BLaER1 (cell line): ENCODE results near the gene PLCB4.
"Not testable (repeated sequence)": the region's sequence is repeated elsewhere in the genome, so short reads cannot be mapped to it uniquely, and the experiment has no call there.

ENCODE experiments used
- H3K27ac ChIP-seq: shearing (Covaris generic); formaldehyde crosslinking; 2 replicates; pipeline ENCODE4 v1.8.1; 2022
- H3K27me3 ChIP-seq: shearing (Covaris generic); formaldehyde crosslinking; 2 replicates; pipeline ENCODE4 v1.8.1; 2022
- H3K36me3 ChIP-seq: shearing (Covaris generic); formaldehyde crosslinking; 2 replicates; pipeline ENCODE4 v1.8.1; 2022
- H3K4me1 ChIP-seq: shearing (Covaris generic); formaldehyde crosslinking; 2 replicates; pipeline ENCODE4 v1.8.1; 2022
- H3K4me2 ChIP-seq: shearing (Covaris generic); formaldehyde crosslinking; 2 replicates; pipeline ENCODE4 v1.8.1; 2022
- H3K4me3 ChIP-seq: shearing (Covaris generic); formaldehyde crosslinking; 2 replicates; pipeline ENCODE4 v1.8.1; 2022
- H3K9ac ChIP-seq: shearing (Covaris generic); formaldehyde crosslinking; 2 replicates; pipeline ENCODE4 v1.8.1; 2022
- H3K9me3 ChIP-seq: shearing (Covaris generic); formaldehyde crosslinking; 2 replicates; pipeline ENCODE4 v1.8.1; 2022
- H4K20me1 ChIP-seq: shearing (Covaris generic); formaldehyde crosslinking; 2 replicates; pipeline ENCODE4 v1.8.1; 2022
- Cebpa-rat ChIP-seq: shearing (Covaris generic); IDR thresholded peaks from 2 replicates; pipeline ENCODE4 v1.8.1; 2022

PLCB4 gene

DNA sequence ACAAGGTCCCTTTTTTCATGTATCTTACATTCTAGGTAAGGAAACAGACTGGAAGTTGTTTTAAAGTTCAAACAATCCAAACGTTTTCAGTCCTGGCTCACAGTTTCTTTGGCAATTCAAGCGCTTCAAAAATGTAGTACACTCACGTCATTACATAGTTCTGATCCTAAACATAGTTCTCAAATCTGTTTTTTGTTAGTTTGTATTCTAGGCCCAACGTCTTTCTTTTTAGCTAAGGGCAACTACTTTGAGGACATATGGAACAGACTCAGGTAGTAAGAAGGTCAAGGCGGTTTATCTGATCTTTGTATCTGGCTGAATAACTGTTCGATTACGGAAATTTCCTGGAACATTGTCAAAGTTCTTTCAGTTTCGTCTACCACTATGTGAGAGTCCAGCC, 36.9 kb upstream of the PLCB4 start:
- Histone ChIP-seq H3K27ac (no peak overlapping the region), H3K4me1 (no peaks in the 10 kb centered on the region), H3K36me3 (no peaks in the 10 kb centered on the region), H3K4me3 (no peak overlapping the region), H3K9me3 (no peaks in the 10 kb centered on the region), H4K20me1 (no peaks in the 10 kb centered on the region), H3K27me3 (no peaks in the 10 kb centered on the region), H3K4me2 (no peak overlapping the region), H3K9ac (no peak overlapping the region)
- TF ChIP-seq Cebpa-rat: no peak

DNA sequence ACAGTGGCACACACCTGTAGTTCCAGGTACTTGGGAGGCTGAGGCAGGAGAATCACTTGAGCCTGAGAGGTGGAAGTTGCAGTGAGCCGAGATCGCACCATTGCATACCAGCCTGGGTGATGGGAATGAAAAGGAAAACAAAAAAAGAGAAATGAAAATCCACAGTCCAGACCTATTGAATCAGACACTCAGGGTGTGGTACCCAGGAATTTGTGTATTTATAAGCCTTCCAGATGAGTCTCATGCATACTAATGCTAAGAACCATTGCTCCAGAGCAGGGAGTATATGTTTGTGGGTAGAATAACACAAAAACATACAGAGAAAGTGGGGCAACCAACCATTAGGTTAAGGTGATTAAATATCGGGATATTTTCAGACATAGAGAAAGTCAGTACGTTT, 36.1 kb upstream of the PLCB4 start:
- Histone ChIP-seq H3K4me3 (no peak overlapping the region), H3K27me3 (no peaks in the 10 kb centered on the region), H3K4me2 (no peak overlapping the region), H3K27ac (no peak overlapping the region), H4K20me1 (no peaks in the 10 kb centered on the region), H3K9ac (no peak overlapping the region), H3K4me1 (no peaks in the 10 kb centered on the region), H3K36me3 (no peaks in the 10 kb centered on the region), H3K9me3 (no peaks in the 10 kb centered on the region)
- no peak for TF ChIP-seq Cebpa-rat

DNA sequence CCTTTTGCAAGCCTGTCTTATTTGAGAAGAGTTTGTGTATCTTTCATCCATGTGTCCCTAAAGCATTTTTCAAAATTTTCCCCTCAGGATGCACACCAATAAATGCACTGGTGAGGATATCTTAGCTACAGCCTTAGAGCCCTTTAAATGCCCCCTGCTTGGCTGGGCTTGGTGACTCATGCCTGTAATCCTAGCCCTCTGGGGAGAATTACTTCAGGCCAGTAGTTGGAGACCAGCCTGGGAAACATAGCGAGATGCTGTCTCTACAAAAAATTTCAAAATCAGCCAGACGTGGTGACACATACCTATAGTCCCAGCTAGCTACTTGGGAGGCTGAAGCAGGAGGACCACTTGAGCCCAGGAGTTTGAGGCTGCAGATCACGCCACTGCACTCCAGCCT, 33.8 kb upstream of the PLCB4 start:
- Histone ChIP-seq H3K4me1 (no peaks in the 10 kb centered on the region), H3K4me2 (no peak overlapping the region), H3K9me3 (no peaks in the 10 kb centered on the region), H3K27me3 (no peaks in the 10 kb centered on the region), H3K4me3 (no peak overlapping the region), H4K20me1 (no peaks in the 10 kb centered on the region), H3K36me3 (no peaks in the 10 kb centered on the region), H3K27ac (no peak overlapping the region), H3K9ac (no peak overlapping the region)
- TF ChIP-seq Cebpa-rat: no peak

DNA sequence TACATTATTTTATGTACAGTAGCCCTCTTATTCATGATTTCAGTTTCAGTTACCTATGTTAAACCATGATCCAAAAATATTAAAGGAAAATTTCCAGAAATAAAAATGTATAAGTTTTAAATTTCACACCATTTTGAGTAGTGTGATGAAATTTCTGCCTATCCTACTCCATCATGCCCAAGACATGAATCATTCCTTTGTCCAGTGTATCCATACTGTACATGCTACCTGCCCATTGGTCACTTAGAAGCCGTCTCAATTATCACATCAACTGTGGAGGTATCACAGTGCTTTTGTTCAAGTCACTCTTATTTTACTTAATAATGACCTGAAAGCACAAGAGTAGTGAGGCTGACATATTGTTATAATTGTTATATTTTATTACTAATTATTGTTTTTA, 32.3 kb upstream of the PLCB4 start:
- no peaks in the 10 kb centered on the region for H3K36me3 ChIP-seq
- H3K4me1 ChIP-seq: no peaks in the 10 kb centered on the region
- H3K9me3 ChIP-seq: no peaks in the 10 kb centered on the region
- no peak overlapping the region for H3K4me3 ChIP-seq
- H3K4me2 ChIP-seq: no peak overlapping the region
- no peak overlapping the region for H3K9ac ChIP-seq
- no peak for TF ChIP-seq Cebpa-rat
- H3K27me3 ChIP-seq: no peaks in the 10 kb centered on the region
- no peaks in the 10 kb centered on the region for H4K20me1 ChIP-seq
- H3K27ac ChIP-seq: no peak overlapping the region

DNA sequence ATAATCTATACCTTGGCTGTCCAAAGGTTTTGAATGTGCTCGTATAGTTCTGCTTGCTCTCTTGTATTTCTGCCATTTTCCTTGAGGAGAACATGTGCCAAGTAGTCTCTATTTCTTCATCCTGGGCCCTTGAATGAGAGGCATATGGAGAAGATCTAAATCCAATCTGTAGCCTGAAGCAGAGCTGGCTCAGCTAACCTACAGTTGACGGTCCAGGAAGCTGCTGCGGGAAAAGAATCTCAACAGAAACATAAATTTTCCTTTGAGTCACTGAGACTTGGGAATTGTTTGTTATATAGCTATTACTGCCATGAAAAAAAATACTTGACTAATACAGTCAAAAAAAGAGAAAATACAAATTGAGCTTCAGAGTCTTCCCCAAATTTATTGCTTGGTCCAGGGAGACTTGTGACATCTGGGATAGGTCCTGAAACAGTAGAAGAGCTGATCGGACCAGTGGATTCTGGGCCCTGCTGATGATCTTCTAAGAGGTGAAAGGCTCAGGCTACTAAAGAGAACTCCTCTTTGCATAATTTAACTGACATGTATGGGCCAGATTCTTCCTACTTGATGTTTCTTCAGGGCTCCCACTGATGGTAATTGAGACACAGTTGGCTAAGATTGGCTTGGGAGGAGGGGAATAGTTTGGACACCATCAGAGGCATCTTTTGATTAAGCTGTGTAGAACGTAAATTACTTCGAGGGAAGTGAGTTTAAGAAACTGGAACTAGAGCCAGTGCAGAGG, 29.9 kb upstream of the PLCB4 start:
- no peak overlapping the region for H3K4me3 ChIP-seq
- H3K9ac ChIP-seq: no peak overlapping the region
- no peak overlapping the region for H3K4me2 ChIP-seq
- no peaks in the 10 kb centered on the region for H3K27me3 ChIP-seq
- H3K9me3 ChIP-seq: no peaks in the 10 kb centered on the region
- no peaks in the 10 kb centered on the region for H3K36me3 ChIP-seq
- H4K20me1 ChIP-seq: no peaks in the 10 kb centered on the region
- H3K4me1 ChIP-seq: no peaks in the 10 kb centered on the region
- H3K27ac ChIP-seq: no peak overlapping the region
- TF ChIP-seq Cebpa-rat: no peak

DNA sequence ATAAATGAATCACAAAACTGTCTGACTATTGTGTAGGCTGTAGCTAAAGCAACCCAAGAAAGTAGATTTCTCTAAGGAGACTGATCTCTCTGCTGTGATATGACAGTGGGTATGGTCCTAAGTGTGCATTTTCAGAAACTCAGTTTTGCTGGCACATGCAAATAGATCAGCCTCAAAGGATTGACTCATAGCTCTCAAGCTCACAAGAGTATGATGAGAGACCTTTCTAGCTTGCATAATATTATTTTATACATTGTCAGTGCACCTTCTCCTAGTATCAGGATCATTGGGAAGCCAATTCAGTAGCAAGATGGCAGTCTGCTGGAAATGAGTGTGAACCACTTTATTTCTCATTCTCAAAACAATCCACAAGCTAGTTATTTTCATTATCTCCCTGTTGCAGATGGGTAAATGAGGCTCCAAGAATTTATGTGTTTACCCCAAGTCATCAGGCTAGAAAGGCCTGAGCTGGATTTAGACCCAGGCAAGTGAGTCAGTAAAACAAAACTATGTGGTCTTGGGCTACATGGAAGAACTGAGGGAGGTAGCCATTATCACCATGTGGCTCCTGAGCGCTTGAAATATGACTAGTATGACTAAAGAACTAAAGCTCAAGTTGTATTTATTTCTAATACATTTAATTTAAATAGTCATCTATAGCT, 27.9 kb upstream of the PLCB4 start:
- Histone ChIP-seq H3K27ac (no peak overlapping the region), H3K27me3 (no peaks in the 10 kb centered on the region), H3K9ac (no peak overlapping the region), H3K36me3 (no peaks in the 10 kb centered on the region), H3K4me2 (no peak overlapping the region), H3K9me3 (no peaks in the 10 kb centered on the region), H3K4me3 (no peak overlapping the region), H4K20me1 (no peaks in the 10 kb centered on the region), H3K4me1 (no peaks in the 10 kb centered on the region)
- TF ChIP-seq Cebpa-rat: no peak

DNA sequence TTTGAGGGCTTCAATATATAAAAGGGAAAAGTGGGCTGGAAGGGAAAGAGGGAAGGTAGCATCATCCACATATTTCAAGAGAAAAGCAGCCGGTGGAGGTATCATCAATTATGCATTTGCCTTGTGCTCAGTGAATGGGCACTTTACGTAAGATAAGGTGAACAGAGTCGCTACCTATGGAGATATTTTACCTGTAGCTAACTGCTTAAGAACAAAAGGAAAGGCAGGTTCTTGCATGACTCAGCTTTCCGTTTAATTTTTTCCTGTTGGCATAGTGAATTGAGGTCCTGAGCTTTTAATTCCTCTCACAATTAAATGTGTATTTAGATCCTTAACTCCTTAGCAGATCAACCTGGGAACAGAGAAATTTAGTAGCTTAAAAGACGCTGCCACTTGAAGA, 25.5 kb upstream of the PLCB4 start:
- no peaks in the 10 kb centered on the region for H3K4me1 ChIP-seq
- H3K27me3 ChIP-seq: no peaks in the 10 kb centered on the region
- TF ChIP-seq Cebpa-rat: no peak
- no peak overlapping the region for H3K9ac ChIP-seq
- no peak overlapping the region for H3K4me2 ChIP-seq
- H3K27ac ChIP-seq: no peak overlapping the region
- H3K36me3 ChIP-seq: no peaks in the 10 kb centered on the region
- no peaks in the 10 kb centered on the region for H4K20me1 ChIP-seq
- no peak overlapping the region for H3K4me3 ChIP-seq
- H3K9me3 ChIP-seq: peaks cover 6% of the 10 kb centered on the region

DNA sequence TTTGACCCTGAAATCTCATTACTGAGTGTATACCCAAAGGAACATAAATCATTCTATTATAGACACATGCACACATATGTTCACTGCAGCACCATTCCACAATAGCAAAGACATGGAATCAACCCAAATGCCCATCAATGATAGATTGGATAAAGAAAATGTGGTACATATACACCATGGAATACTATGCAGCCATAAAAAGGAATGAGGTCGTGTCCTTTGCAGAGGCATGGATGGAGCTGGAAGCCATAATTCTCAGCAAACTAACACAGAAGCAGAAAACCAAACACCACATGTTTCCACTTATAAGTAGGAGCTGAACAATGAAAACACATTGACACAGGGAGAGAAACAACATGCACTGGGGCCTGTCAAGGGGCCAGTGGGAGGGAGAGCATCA, 21.0 kb upstream of the PLCB4 start:
- H3K9ac ChIP-seq, H3K4me2 ChIP-seq, H3K36me3 ChIP-seq, H4K20me1 ChIP-seq, H3K4me3 ChIP-seq, H3K27me3 ChIP-seq, H3K27ac ChIP-seq, H3K4me1 ChIP-seq: not testable (repeated sequence)
- peaks cover 23% of the 10 kb centered on the region for H3K9me3 ChIP-seq

DNA sequence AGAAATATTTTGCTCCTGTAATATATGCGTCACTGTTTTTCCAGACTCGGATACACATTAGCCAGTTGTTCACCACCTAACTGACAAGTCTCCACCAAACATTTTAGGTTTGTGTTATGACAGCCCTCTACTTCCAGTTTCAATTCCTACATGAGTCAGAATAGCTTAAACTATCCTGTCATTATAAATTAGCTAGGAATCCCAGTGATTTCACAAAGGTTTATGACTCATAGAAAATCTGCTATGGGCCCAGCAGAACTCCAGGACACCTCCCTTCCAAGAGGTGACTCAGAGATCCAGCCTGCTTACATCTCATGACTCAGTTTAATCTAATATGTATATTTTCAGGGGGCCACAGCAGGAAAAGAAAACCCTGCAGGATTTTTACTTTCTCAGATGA, 17.4 kb upstream of the PLCB4 start:
- H3K36me3 ChIP-seq: no peaks in the 10 kb centered on the region
- no peak overlapping the region for H3K27ac ChIP-seq
- peaks cover 23% of the 10 kb centered on the region for H3K9me3 ChIP-seq
- no peaks in the 10 kb centered on the region for H3K27me3 ChIP-seq
- H3K4me1 ChIP-seq: peaks cover 8% of the 10 kb centered on the region
- H4K20me1 ChIP-seq: no peaks in the 10 kb centered on the region
- H3K4me3 ChIP-seq: no peak overlapping the region
- no peak for TF ChIP-seq Cebpa-rat
- no peak overlapping the region for H3K4me2 ChIP-seq
- H3K9ac ChIP-seq: no peak overlapping the region

DNA sequence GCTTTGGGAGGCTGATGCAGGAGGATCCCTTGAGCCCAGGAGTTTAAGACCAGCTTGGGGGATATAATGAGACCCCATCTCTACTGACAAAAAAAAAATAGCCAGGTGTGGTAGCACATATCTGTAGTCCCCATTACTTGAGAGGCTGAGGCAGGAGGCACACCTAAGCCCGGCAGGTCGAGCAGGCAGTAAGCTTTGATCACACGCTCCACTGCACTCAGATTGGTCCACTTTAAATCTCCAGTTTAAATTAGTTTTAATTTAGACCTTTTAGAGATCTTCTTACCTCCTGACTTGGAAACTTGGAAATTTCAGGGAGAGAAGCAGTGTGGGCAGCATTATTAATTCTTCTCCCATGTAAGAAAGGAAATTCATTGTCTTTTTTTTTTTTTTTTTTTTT, 16.8 kb upstream of the PLCB4 start:
- H3K4me1 ChIP-seq: peaks cover 8% of the 10 kb centered on the region
- no peak overlapping the region for H3K4me2 ChIP-seq
- no peak overlapping the region for H3K27ac ChIP-seq
- TF ChIP-seq Cebpa-rat: no peak
- no peaks in the 10 kb centered on the region for H4K20me1 ChIP-seq
- no peak overlapping the region for H3K4me3 ChIP-seq
- H3K9ac ChIP-seq: no peak overlapping the region
- H3K36me3 ChIP-seq: no peaks in the 10 kb centered on the region
- no peaks in the 10 kb centered on the region for H3K27me3 ChIP-seq
- peaks cover 23% of the 10 kb centered on the region for H3K9me3 ChIP-seq
